H1 (cell line): Measurements from ENCODE around the gene MYPOP. TPM values are rescaled to one million over a fixed set of nuclear protein-coding genes. Genes with fewer than 3 reads are reported as not detected.

ENCODE experiments used
- BRCA1 ChIP-seq: IDR thresholded peaks from 2 replicates; pipeline ENCODE4 v1.6.1; 2012; ENCODE audit warnings: low read depth, low read length, improper control_type of control experiment
- CHD1 ChIP-seq: IDR thresholded peaks from 2 replicates; pipeline ENCODE4 v1.6.1; 2012; ENCODE audit warnings: low read depth, low read length, improper control_type of control experiment
- SAP30 ChIP-seq: fragments of 300-600 bp; sonication (generic); IDR thresholded peaks from 2 replicates; pipeline ENCODE4 v1.7.1; 2012; ENCODE audit warnings: low read length, moderate library complexity, mild to moderate bottlenecking, inconsistent platforms; ENCODE audit not compliant: insufficient read depth, insufficient replicate concordance
- SP4 ChIP-seq: IDR thresholded peaks from 2 replicates; pipeline ENCODE4 v1.6.1; 2012; ENCODE audit warnings: low read length, inconsistent platforms
- SUZ12 ChIP-seq: fragments of 200-600 bp; sonication (generic); IDR thresholded peaks from 2 replicates; pipeline ENCODE4 v1.6.1; 2012; ENCODE audit warnings: mild to moderate bottlenecking, inconsistent platforms, low read length, moderate library complexity, mixed read lengths
- polyA plus RNA-seq, 7 experiments: library from polyadenylated mRNA; depleted of rRNA in 3 of 7; stranded (reverse) in 5 of 7; unstranded in 2 of 7; fragments of >200 nt in 5 of 7; fragments of 200-250 nt in 2 of 7; gene quantifications; 1 replicate in 5 of 7; 2 replicates in 1 of 7; 4 replicates in 1 of 7; pipeline versions ENCODE4 v1.2.1 to v1.2.3, GENCODE V29; 2011 to 2013; ENCODE audit warnings: missing spikeins in 2 of 7, mixed read lengths in 2 of 7
- total RNA-seq: library from RNA; stranded (reverse); fragmentation: NEBNext Ultra II Directional; extraction: Animal tissue kit (Norgen Biotek cat#: 25700); gene quantifications from 2 replicates; pipeline ENCODE4 v1.2.1, GENCODE V29; 2021
- TF ChIP-seq, protein P1 (sequence below), 3 experiments: IDR thresholded peaks; 1 replicate in 2 of 3; 2 replicates in 1 of 3; pipeline versions ENCODE4 v1.5.1 to v1.6.1; 2011; ENCODE audit warnings: low read length in 3 of 3, mild to moderate bottlenecking in 3 of 3, inconsistent platforms in 2 of 3, low read depth in 1 of 3, moderate library complexity in 1 of 3; ENCODE audit not compliant: insufficient read depth in 1 of 3; ENCODE audit errors: control extremely low read depth in 1 of 3
- TF ChIP-seq, protein P2 (sequence below): IDR thresholded peaks from 2 replicates; pipeline ENCODE4 v1.6.1; 2011; ENCODE audit warnings: low read length, improper control_type of control experiment

The MYPOP gene
- total and polyA plus RNA-seq, 2 of the 8 experiments (the other 6 are each of a cell fraction or from before 2014, with no cell fraction given), result 3.2 to 11.1 TPM

DNA sequence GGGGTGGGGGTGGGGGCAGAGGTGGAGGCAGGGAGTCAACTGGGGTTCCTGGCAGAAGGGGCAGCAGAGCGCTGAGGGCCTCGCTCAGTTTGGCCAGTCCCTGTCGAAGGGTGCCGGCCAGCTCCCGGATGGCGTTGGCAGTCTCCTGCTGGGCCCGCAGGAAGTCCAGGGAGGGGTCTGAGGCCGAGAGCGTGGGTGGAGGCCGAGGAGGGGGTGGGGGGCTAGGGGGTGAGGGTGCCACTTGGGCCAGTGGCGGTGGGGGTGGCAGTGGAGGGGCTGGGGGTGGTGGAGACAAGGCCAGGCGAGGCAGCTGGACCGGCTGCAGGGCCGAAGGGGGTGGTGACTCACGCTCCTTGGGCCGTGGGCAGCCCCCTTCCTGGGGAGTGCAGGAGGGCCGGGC, 11.5 kb downstream of the MYPOP start (continued):
- no peak for TF ChIP-seq CHD1
- TF ChIP-seq, protein P1, sequence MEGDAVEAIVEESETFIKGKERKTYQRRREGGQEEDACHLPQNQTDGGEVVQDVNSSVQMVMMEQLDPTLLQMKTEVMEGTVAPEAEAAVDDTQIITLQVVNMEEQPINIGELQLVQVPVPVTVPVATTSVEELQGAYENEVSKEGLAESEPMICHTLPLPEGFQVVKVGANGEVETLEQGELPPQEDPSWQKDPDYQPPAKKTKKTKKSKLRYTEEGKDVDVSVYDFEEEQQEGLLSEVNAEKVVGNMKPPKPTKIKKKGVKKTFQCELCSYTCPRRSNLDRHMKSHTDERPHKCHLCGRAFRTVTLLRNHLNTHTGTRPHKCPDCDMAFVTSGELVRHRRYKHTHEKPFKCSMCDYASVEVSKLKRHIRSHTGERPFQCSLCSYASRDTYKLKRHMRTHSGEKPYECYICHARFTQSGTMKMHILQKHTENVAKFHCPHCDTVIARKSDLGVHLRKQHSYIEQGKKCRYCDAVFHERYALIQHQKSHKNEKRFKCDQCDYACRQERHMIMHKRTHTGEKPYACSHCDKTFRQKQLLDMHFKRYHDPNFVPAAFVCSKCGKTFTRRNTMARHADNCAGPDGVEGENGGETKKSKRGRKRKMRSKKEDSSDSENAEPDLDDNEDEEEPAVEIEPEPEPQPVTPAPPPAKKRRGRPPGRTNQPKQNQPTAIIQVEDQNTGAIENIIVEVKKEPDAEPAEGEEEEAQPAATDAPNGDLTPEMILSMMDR (IDR thresholded peaks at IDR 0.05; ENCODE audit: control extremely low read depth in 1 of 3, insufficient read depth in 1 of 3, low read depth in 1 of 3, low read length in 3 of 3), result no peak
- no peak for TF ChIP-seq SUZ12
- TF ChIP-seq, protein P2, sequence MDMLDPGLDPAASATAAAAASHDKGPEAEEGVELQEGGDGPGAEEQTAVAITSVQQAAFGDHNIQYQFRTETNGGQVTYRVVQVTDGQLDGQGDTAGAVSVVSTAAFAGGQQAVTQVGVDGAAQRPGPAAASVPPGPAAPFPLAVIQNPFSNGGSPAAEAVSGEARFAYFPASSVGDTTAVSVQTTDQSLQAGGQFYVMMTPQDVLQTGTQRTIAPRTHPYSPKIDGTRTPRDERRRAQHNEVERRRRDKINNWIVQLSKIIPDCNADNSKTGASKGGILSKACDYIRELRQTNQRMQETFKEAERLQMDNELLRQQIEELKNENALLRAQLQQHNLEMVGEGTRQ, result no peak
- no peak for TF ChIP-seq BRCA1
- no peak for TF ChIP-seq SP4
- TF ChIP-seq SAP30, result no peak
